T1000 (cell line): ENCODE results near the gene NECTIN2.

Source experiments
- DNase-seq: peaks from one replicate; lab custom pipeline; 2025; ENCODE audit warnings: mixed read lengths; lab: John Stamatoyannopoulos, UW

The NECTIN2 gene

GRCh38 chr19:44845612-44846454 is at the start of gene NECTIN2:
TSS of gene NECTIN2 (plus strand) at chr19:44846297. CDS start at chr19:44846526, 229 bp downstream.
- peak; percentile 99 for DNase-seq

GRCh38 chr19:44796701-44797115 is 49.4 kb upstream of the NECTIN2 start:
- no peak for DNase-seq

GRCh38 chr19:44799627-44800346 is 46.3 kb upstream of the NECTIN2 start:
- no peak for DNase-seq

- peak; percentile 57 for DNase-seq
Observed at GRCh38 chr19:44800461-44800860, 45.6 kb upstream of the NECTIN2 start.

GRCh38 chr19:44803442-44804428 is 42.4 kb upstream of the NECTIN2 start:
- no peak for DNase-seq

- no peak for DNase-seq
Observed at GRCh38 chr19:44806291-44806690, 39.8 kb upstream of the NECTIN2 start.

GRCh38 chr19:44807162-44807561 is 38.9 kb upstream of the NECTIN2 start:
- no peak for DNase-seq

GRCh38 chr19:44807652-44808462 is 38.2 kb upstream of the NECTIN2 start:
- DNase-seq, result peak; percentile 20

GRCh38 chr19:44808463-44809371 is 37.4 kb upstream of the NECTIN2 start, which contains the start of gene BCAM:
TSS of gene BCAM (plus strand) at chr19:44809103. CDS start at chr19:44809125, 22 bp downstream.
- DNase-seq, result peak; percentile 24

GRCh38 chr19:44809577-44810233 is 36.4 kb upstream of the NECTIN2 start:
- DNase-seq, result no peak

GRCh38 chr19:44810234-44811121 is 35.6 kb upstream of the NECTIN2 start:
- no peak for DNase-seq

- DNase-seq, result no peak
Observed at GRCh38 chr19:44811122-44811419, 35.0 kb upstream of the NECTIN2 start.

GRCh38 chr19:44812142-44812718 is 33.9 kb upstream of the NECTIN2 start:
- no peak for DNase-seq

GRCh38 chr19:44813070-44813840 is 32.8 kb upstream of the NECTIN2 start:
- no peak for DNase-seq

GRCh38 chr19:44813841-44814470 is 32.1 kb upstream of the NECTIN2 start:
- no peak for DNase-seq

GRCh38 chr19:44814517-44814916 is 31.6 kb upstream of the NECTIN2 start:
- no peak for DNase-seq

- no peak for DNase-seq
Observed at GRCh38 chr19:44816301-44816700, 29.8 kb upstream of the NECTIN2 start.
